Fibroblast of lung (primary cell): ENCODE measurements around the gene AHCYL1.

Experiments used
- EZH2 ChIP-seq: IDR thresholded peaks from 2 replicates; pipeline ENCODE4 v1.5.1; 2012; ENCODE audit warnings: low read length, control low read depth, mild to moderate bottlenecking; ENCODE audit errors: missing control alignments
- TF ChIP-seq, protein P1 (sequence below), 2 donors: IDR thresholded peaks in 1 of 2; conservative IDR thresholded peaks in 1 of 2; 1 replicate in 1 of 2; 2 replicates in 1 of 2; pipeline ENCODE4 v1.5.1; 2011 to 2012; ENCODE audit warnings: low read length in 2 of 2, control low read depth in 1 of 2, inconsistent platforms in 1 of 2, low read depth in 1 of 2, mild to moderate bottlenecking in 1 of 2

DNA sequence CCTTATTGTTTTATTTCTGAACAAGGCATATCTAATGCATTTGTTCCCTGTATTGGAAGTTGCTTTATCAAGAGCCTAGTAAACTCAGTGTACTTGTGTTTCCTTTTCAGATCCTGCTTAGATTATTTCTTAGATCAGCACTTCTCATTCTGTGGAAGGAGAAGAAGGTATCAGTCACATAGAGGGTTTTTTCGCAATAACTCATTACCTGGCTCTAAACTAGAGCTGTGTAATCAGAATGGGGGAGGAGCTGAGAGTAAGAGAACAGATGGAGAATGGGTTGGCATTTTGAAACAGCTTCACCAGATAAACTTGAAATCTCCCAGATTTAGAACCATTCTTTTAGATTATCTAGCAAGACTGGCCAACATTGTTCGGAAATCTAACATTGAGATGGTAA is 11.0 kb downstream of the AHCYL1 start:
- TF ChIP-seq, protein P1, sequence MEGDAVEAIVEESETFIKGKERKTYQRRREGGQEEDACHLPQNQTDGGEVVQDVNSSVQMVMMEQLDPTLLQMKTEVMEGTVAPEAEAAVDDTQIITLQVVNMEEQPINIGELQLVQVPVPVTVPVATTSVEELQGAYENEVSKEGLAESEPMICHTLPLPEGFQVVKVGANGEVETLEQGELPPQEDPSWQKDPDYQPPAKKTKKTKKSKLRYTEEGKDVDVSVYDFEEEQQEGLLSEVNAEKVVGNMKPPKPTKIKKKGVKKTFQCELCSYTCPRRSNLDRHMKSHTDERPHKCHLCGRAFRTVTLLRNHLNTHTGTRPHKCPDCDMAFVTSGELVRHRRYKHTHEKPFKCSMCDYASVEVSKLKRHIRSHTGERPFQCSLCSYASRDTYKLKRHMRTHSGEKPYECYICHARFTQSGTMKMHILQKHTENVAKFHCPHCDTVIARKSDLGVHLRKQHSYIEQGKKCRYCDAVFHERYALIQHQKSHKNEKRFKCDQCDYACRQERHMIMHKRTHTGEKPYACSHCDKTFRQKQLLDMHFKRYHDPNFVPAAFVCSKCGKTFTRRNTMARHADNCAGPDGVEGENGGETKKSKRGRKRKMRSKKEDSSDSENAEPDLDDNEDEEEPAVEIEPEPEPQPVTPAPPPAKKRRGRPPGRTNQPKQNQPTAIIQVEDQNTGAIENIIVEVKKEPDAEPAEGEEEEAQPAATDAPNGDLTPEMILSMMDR (conservative IDR thresholded peaks at IDR 0.05 in 1 of 2, IDR thresholded peaks at IDR 0.05 in 1 of 2; ENCODE audit: low read depth in 1 of 2, low read length in 2 of 2): no peak
- TF ChIP-seq EZH2: no peak
